ENCODE data around the gene OR6C70.
"Not testable (repeated sequence)": the region's sequence is repeated elsewhere in the genome, so short reads cannot be mapped to it uniquely, and the experiment has no call there.

DNA sequence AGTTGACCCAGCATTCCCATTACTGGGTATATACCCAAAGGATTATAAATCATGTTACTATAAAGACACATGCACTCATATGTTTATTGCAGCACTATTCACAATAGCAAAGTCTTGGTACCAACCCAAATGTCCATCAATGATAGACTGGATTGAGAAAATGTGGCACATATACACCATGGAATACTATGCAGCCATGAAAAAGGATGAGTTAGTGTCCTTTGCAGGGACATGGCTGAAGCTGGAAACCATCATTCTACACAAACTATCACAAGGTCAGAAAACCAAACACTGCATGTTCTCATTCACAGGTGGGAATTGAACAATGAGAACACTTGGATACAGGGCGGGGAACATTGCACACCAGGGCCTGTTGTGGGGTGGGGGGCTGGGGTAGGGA, 5.0 kb downstream of the OR6C70 start:
- TF ChIP-seq, protein P1, sequence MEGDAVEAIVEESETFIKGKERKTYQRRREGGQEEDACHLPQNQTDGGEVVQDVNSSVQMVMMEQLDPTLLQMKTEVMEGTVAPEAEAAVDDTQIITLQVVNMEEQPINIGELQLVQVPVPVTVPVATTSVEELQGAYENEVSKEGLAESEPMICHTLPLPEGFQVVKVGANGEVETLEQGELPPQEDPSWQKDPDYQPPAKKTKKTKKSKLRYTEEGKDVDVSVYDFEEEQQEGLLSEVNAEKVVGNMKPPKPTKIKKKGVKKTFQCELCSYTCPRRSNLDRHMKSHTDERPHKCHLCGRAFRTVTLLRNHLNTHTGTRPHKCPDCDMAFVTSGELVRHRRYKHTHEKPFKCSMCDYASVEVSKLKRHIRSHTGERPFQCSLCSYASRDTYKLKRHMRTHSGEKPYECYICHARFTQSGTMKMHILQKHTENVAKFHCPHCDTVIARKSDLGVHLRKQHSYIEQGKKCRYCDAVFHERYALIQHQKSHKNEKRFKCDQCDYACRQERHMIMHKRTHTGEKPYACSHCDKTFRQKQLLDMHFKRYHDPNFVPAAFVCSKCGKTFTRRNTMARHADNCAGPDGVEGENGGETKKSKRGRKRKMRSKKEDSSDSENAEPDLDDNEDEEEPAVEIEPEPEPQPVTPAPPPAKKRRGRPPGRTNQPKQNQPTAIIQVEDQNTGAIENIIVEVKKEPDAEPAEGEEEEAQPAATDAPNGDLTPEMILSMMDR (IDR thresholded peaks at IDR 0.05): not testable (repeated sequence)
- TF ChIP-seq EP300, POLR2A (IDR thresholded peaks at IDR 0.05): not testable (repeated sequence)
